Panc1 (cell line): ENCODE data around the gene NEGR1. TPM values are rescaled to one million over a fixed set of nuclear protein-coding genes. Genes with fewer than 3 reads are reported as not detected.

Experiments used
- ATAC-seq: fragments of 200-7000 bp; cut with Tn5 transposase; 2 replicates; pipeline ENCODE4 v1.9.1; 2020; ENCODE audit warnings: mild to moderate bottlenecking, moderate library complexity
- BruUV-seq: library from RNA; stranded (reverse); fragments of 400-500 nt; replicated peaks from 2 replicates; lab custom pipeline; 2021; lab: Mats Ljungman, UMichigan
- CTCF ChIA-PET: fragments of 300-600 bp; sonication (Branson Sonifier 250); formaldehyde crosslinking; loops from one replicate; lab custom pipeline; 2022; ENCODE audit warnings: antibody characterized with exemption; lab: Charles Lee
- POLR2A ChIA-PET: fragments of 300-600 bp; sonication (Branson Sonifier 250); formaldehyde crosslinking; loops from one replicate; lab custom pipeline; 2022; ENCODE audit warnings: antibody characterized with exemption; lab: Charles Lee
- DNase-seq: peaks from one replicate; pipeline ENCODE4 v3.0.0-alpha.2; 2010; ENCODE audit warnings: low read depth, low spot score
- H3K27ac ChIP-seq: 2 replicates; pipeline ENCODE4 v1.5.1; 2011; ENCODE audit warnings: mild to moderate bottlenecking, low read length, inconsistent platforms
- H3K27me3 ChIP-seq: fragments of 200-500 bp; sonication (Bioruptor generic); 2 replicates; pipeline ENCODE4 v1.6.0; 2014; ENCODE audit warnings: low read length, inconsistent platforms; ENCODE audit not compliant: control insufficient read depth, insufficient read depth
- H3K36me3 ChIP-seq: fragments of 200-500 bp; sonication (Bioruptor generic); 2 replicates; pipeline ENCODE4 v1.5.1; 2014; ENCODE audit warnings: inconsistent platforms, mild to moderate bottlenecking, low read length, moderate library complexity; ENCODE audit not compliant: control insufficient read depth, insufficient read depth
- H3K4me1 ChIP-seq: 2 replicates; pipeline ENCODE4 v1.5.1; 2011; ENCODE audit warnings: inconsistent platforms, mild to moderate bottlenecking, low read length, moderate library complexity; ENCODE audit not compliant: control insufficient read depth, insufficient read depth
- H3K4me3 ChIP-seq, 2 experiments: 2 replicates each; pipeline ENCODE4 v1.5.1; 2011 to 2012; ENCODE audit warnings: low read depth in 2 of 2, low read length in 2 of 2, mild to moderate bottlenecking in 2 of 2, inconsistent platforms in 1 of 2, moderate library complexity in 1 of 2
- H3K9me3 ChIP-seq: fragments of 200-500 bp; sonication (Bioruptor generic); 2 replicates; pipeline ENCODE4 v1.5.1; 2014; ENCODE audit warnings: low read depth, mild to moderate bottlenecking, inconsistent platforms, low read length, moderate library complexity; ENCODE audit not compliant: control insufficient read depth, insufficient read depth
- CTCF ChIP-seq: fragments of 450-650 bp; IDR thresholded peaks from 2 replicates; pipeline ENCODE4 v1.5.1; 2017; ENCODE audit warnings: mild to moderate bottlenecking
- POLR2AphosphoS5 ChIP-seq: IDR thresholded peaks from 2 replicates; pipeline ENCODE4 v1.6.1; 2012; ENCODE audit warnings: mild to moderate bottlenecking, low read depth, low read length, moderate library complexity
- REST ChIP-seq, 2 experiments: IDR thresholded peaks; 2 replicates each; pipeline ENCODE4 v1.6.1; 2011 to 2012; ENCODE audit warnings: low read depth in 2 of 2, control low read depth in 1 of 2, low read length in 1 of 2, mild to moderate bottlenecking in 1 of 2, moderate library complexity in 1 of 2; ENCODE audit not compliant: insufficient read depth in 1 of 2
- SIN3A ChIP-seq: IDR thresholded peaks from 2 replicates; pipeline ENCODE4 v1.6.1; 2012; ENCODE audit warnings: low read depth, mild to moderate bottlenecking, low read length, moderate library complexity, borderline replicate concordance; ENCODE audit not compliant: insufficient read depth
- TCF7L2 ChIP-seq: IDR thresholded peaks from 2 replicates; pipeline ENCODE4 v1.6.1; 2011; ENCODE audit warnings: mild to moderate bottlenecking, low read depth, low read length, inconsistent platforms
- in situ Hi-C: cut with HindIII; loops from 2 replicates; pipeline ENCODE4 v1.10.0; 2016; ENCODE audit warnings: low sequenced_read_pairs, low pct_unique_long_range_greater_than_20kb
- intact Hi-C: fragments of 100-400 bp; cut with micrococcal nuclease; formaldehyde crosslinking; loops from one replicate; pipeline ENCODE4 v1.10.0; 2022; ENCODE audit not compliant: unreplicated experiment
- total RNA-seq: library from RNA; stranded (reverse); gene quantifications from one replicate; pipeline ENCODE4 v1.2.1, GENCODE V29; 2021; ENCODE audit not compliant: unreplicated experiment

NEGR1 gene
- total RNA-seq, 1 experiment from 2014 or later, result 2.7 TPM

GRCh38 chr1:72141875-72142274 is 140.5 kb downstream of the NEGR1 start:
- TF ChIP-seq CTCF (no peak), POLR2AphosphoS5 (no peak), TCF7L2 (no peak), REST (IDR thresholded peaks at IDR 0.05; ENCODE audit: insufficient read depth in 1 of 2, low read depth in 2 of 2, low read length in 1 of 2) (no peak)
- DNase-seq (no peak), ATAC-seq (no peak)
- Histone ChIP-seq H3K27me3 (no peaks in the 10 kb centered on the region), H3K27ac (no peak overlapping the region), H3K9me3 (no peaks in the 10 kb centered on the region), H3K4me3 (no peak overlapping the region), H3K4me1 (no peaks in the 10 kb centered on the region), H3K36me3 (no peaks in the 10 kb centered on the region)
- BruUV-seq, result no TSS peak
- in situ Hi-C loops, result no loop called here
- ChIA-PET CTCF (no interaction called here), POLR2A (no interaction called here)
- intact Hi-C loops, result no loop called here

GRCh38 chr1:72140222-72140621 is 142.1 kb downstream of the NEGR1 start:
- intact Hi-C loops, result no loop called here
- H3K9me3 ChIP-seq, result no peaks in the 10 kb centered on the region
- in situ Hi-C loops, result no loop called here
- DNase-seq (no peak), ATAC-seq (no peak)
- H3K27me3 ChIP-seq, result no peaks in the 10 kb centered on the region
- no peaks in the 10 kb centered on the region for H3K36me3 ChIP-seq
- H3K27ac ChIP-seq, result no peak overlapping the region
- H3K4me1 ChIP-seq, result no peaks in the 10 kb centered on the region
- CTCF ChIA-PET, result no interaction called here
- no TSS peak for BruUV-seq
- no peak overlapping the region for H3K4me3 ChIP-seq
- POLR2A ChIA-PET, result no interaction called here
- TF ChIP-seq REST (IDR thresholded peaks at IDR 0.05; ENCODE audit: insufficient read depth in 1 of 2, low read depth in 2 of 2, low read length in 1 of 2), result no peak
- TF ChIP-seq CTCF, result no peak
- TF ChIP-seq POLR2AphosphoS5, result no peak
- TF ChIP-seq SIN3A, result no peak
- TF ChIP-seq TCF7L2, result no peak
